PC-3 (cell line): ENCODE measurements around the gene DNAI4.

Experiments
- CTCF ChIP-seq: fragments of 300-600 bp; sonication (generic); conservative IDR thresholded peaks from 2 replicates; pipeline ENCODE4 v1.5.1; 2017; ENCODE audit warnings: antibody characterized with exemption, low read depth, mild to moderate bottlenecking, low read length
- EZH2phosphoT487 ChIP-seq: fragments of 300-600 bp; sonication (generic); IDR thresholded peaks from 2 replicates; pipeline ENCODE4 v1.6.1; 2018; ENCODE audit warnings: mild to moderate bottlenecking, antibody characterized with exemption, low read length, borderline replicate concordance

DNA sequence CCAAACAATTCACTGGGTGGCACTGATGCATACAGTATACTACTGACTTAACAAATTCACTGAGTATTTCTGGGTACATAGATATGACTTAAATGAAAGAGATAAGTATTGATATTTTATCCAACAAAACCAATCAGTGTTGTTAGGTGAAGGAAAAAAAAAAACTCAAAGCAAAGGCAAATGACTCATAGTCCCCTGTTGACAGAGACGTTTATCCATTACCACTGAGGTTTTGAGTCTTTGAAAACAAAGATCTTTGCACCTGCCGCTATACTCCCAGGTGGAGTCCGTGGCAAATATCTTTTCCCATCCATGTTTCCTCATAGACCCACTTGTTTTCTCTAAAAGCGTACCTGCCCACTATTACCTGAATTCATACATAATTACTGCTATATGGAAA, 154.0 kb downstream of the DNAI4 start:
- TF ChIP-seq CTCF, result no peak
- TF ChIP-seq EZH2phosphoT487, result no peak
